ENCODE data around the gene SF3B2.
A peak's percentile ranks its signal among the peaks of the same experiment; 100 is the strongest.
"Not testable (repeated sequence)": the region's sequence is repeated elsewhere in the genome, so short reads cannot be mapped to it uniquely, and the experiment has no call there.

SF3B2 gene

GRCh38 chr11:66016793-66017177 lies 35.4 kb upstream of the SF3B2 start:
- Histone ChIP-seq H3K36me3 (ENCODE audit: control insufficient read depth in 4 of 4, insufficient read depth in 4 of 4, low read length in 3 of 4) (no peaks in the 10 kb centered on the region), H3K27me3 (replicated peaks in 2 of 5; ENCODE audit: control insufficient read depth in 4 of 5, insufficient read depth in 5 of 5, low read length in 4 of 5) (peaks cover 0 to 14% (median 3%) of the 10 kb centered on the region in 5 experiments), H3K4me3 (ENCODE audit: control insufficient read depth in 1 of 7, extremely low read depth in 1 of 7, insufficient read depth in 4 of 7, low read depth in 2 of 7, low read length in 6 of 7) (no peak overlapping the region), H3K4me1 (ENCODE audit: control extremely low read depth in 1 of 4, control insufficient read depth in 4 of 4, insufficient read depth in 4 of 4, low read length in 3 of 4) (peaks cover 0 to 31% (median 29%) of the 10 kb centered on the region in 4 experiments), H3K27ac (ENCODE audit: insufficient read depth in 1 of 2, low read depth in 1 of 2, low read length in 2 of 2, poor library complexity in 1 of 2, severe bottlenecking in 2 of 2) (no peak overlapping the region), H3K9me3 (ENCODE audit: control extremely low read depth in 1 of 5, control insufficient read depth in 4 of 5, insufficient read depth in 2 of 5, low read depth in 1 of 5, low read length in 4 of 5) (no peaks in the 10 kb centered on the region)
- DNase-seq, result no peak
- POLR2A ChIA-PET, result no interaction called here
- CTCF ChIA-PET, result no interaction called here
- 93% methylated on average over 6 of the region's 10 CpGs for WGBS (ENCODE audit: insufficient coverage)

DNA sequence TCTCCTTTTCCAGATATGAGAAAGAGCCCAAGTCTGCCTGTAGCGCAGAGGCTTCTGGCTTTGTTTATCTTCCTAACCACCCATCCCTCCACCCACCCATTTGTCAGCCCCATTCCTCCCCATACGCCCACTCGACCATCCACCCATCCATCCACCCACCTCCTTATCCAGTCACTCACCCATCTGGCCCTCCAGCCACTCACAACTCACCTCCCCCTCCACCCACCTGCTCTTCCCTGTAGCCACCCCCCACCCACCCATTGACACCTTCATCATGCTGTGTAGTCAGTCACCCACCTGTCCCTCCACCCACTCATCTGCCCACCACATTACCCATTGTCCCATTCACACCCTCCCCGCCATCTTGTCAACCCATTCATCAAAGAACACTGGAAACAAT lies 34.8 kb upstream of the SF3B2 start:
- H3K4me3 ChIP-seq (ENCODE audit: control insufficient read depth in 1 of 7, extremely low read depth in 1 of 7, insufficient read depth in 4 of 7, low read depth in 2 of 7, low read length in 6 of 7), result no peak overlapping the region
- WGBS (ENCODE audit: insufficient coverage), result 81% methylated on average over 3 of the region's 4 CpGs
- H3K36me3 ChIP-seq (ENCODE audit: control insufficient read depth in 4 of 4, insufficient read depth in 4 of 4, low read length in 3 of 4), result no peaks in the 10 kb centered on the region
- ChIA-PET CTCF (interaction anchor here (0.6 to 1.0 kb wide), 2 partner anchors 28 to 125 kb away, joined by 3 read pairs; no protein-coding TSS in a partner anchor), POLR2A (no interaction called here)
- H3K27ac ChIP-seq (ENCODE audit: insufficient read depth in 1 of 2, low read depth in 1 of 2, low read length in 2 of 2, poor library complexity in 1 of 2, severe bottlenecking in 2 of 2), result no peak overlapping the region
- peaks cover 0 to 31% (median 29%) of the 10 kb centered on the region in 4 experiments for H3K4me1 ChIP-seq (ENCODE audit: control extremely low read depth in 1 of 4, control insufficient read depth in 4 of 4, insufficient read depth in 4 of 4, low read length in 3 of 4)
- H3K27me3 ChIP-seq (replicated peaks in 2 of 5; ENCODE audit: control insufficient read depth in 4 of 5, insufficient read depth in 5 of 5, low read length in 4 of 5), result peaks cover 0 to 8% (median 3%) of the 10 kb centered on the region in 5 experiments
- no peaks in the 10 kb centered on the region for H3K9me3 ChIP-seq (ENCODE audit: control extremely low read depth in 1 of 5, control insufficient read depth in 4 of 5, insufficient read depth in 2 of 5, low read depth in 1 of 5, low read length in 4 of 5)
- no peak for DNase-seq

DNA sequence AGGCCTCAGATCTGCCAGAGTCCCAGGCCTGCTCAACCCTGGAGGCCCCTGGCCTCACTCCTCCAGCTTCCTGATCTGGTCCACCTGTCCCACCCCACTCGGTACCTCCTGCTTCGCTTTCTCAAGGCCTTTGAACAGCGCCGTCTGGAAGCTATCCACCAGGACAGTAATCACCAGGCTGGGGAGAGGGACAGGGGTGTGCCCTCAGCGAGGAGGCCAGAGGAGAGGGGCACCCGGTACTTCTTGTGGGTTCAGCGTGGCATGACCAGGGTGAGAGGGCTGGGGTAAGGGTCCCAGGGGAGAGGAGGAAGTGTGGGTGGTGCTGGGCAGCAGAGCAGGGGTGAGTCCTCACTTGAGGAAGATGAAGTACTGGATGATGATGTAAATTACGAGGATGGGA lies 32.0 kb upstream of the SF3B2 start:
- Histone ChIP-seq H3K4me3 (ENCODE audit: control insufficient read depth in 1 of 7, extremely low read depth in 1 of 7, insufficient read depth in 4 of 7, low read depth in 2 of 7, low read length in 6 of 7) (no peak overlapping the region), H3K27ac (ENCODE audit: insufficient read depth in 1 of 2, low read depth in 1 of 2, low read length in 2 of 2, poor library complexity in 1 of 2, severe bottlenecking in 2 of 2) (no peak overlapping the region), H3K36me3 (ENCODE audit: control insufficient read depth in 4 of 4, insufficient read depth in 4 of 4, low read length in 3 of 4) (no peaks in the 10 kb centered on the region), H3K4me1 (ENCODE audit: control extremely low read depth in 1 of 4, control insufficient read depth in 4 of 4, insufficient read depth in 4 of 4, low read length in 3 of 4) (peaks cover 0 to 26% (median 23%) of the 10 kb centered on the region in 4 experiments), H3K9me3 (ENCODE audit: control extremely low read depth in 1 of 5, control insufficient read depth in 4 of 5, insufficient read depth in 2 of 5, low read depth in 1 of 5, low read length in 4 of 5) (no peaks in the 10 kb centered on the region), H3K27me3 (replicated peaks in 2 of 5; ENCODE audit: control insufficient read depth in 4 of 5, insufficient read depth in 5 of 5, low read length in 4 of 5) (peaks cover 0 to 7% (median 0%) of the 10 kb centered on the region in 5 experiments)
- ChIA-PET POLR2A (interaction anchor here (1.3 kb wide), 1 partner anchor 130 kb away, joined by 3 read pairs; the partner anchor contains the start of gene CCDC85B), CTCF (interaction anchor here (0.9 to 1.5 kb wide), 2 partner anchors 12 to 27 kb away, joined by 3 to 6 read pairs; no protein-coding TSS in a partner anchor)
- WGBS (ENCODE audit: insufficient coverage), result 72% methylated on average over 4 of the region's 8 CpGs
- no peak for DNase-seq

DNA sequence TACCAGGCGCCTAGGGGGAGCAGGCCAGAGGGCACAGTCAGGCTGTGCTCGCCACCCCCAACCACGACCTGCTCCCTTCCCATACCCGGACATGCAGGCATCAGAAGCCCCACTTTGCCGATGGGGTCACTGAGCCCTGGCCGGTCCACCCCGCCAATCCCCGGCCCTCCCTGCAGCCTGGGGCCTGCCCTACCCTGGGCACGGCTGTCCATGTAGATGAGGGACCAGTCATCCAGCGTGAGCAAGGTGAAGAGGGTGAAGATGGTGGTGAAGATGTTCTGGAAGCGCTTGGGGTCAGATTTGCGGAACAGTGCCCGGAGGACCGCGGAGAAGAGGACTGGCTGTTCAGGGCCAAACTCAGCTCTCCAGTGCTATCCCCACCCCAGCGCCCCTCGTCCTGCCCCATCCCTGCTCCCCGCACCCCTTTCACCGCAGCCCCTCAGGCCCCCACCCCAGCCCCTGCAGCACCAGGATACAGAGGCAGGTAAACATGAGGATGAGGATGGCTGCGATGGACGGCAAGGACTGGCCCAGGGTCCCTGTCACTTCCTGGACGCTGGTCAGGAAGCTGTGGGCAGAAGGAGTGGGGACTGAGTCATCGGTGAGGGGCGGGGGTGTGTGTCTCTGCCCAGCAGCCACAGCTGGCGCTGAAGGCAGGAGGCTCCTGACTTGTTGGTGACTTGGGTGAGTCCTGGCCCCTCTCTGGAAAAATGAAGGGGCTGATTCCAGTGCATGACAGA lies 31.4 kb upstream of the SF3B2 start:
- POLR2A ChIA-PET, result interaction anchor here (0.7 to 1.3 kb wide), 2 partner anchors 31 to 130 kb away, joined by 3 read pairs; partner anchors contain the start of genes CCDC85B and SF3B2
- Histone ChIP-seq H3K4me1 (ENCODE audit: control extremely low read depth in 1 of 4, control insufficient read depth in 4 of 4, insufficient read depth in 4 of 4, low read length in 3 of 4) (peaks cover 0 to 26% (median 23%) of the 10 kb centered on the region in 4 experiments), H3K27ac (ENCODE audit: insufficient read depth in 1 of 2, low read depth in 1 of 2, low read length in 2 of 2, poor library complexity in 1 of 2, severe bottlenecking in 2 of 2) (no peak overlapping the region), H3K4me3 (ENCODE audit: control insufficient read depth in 1 of 7, extremely low read depth in 1 of 7, insufficient read depth in 4 of 7, low read depth in 2 of 7, low read length in 6 of 7) (peak overlapping the region in 3 of 7 experiments; percentile 8 to 42 (median 26)), H3K27me3 (replicated peaks in 2 of 5; ENCODE audit: control insufficient read depth in 4 of 5, insufficient read depth in 5 of 5, low read length in 4 of 5) (peaks cover 0 to 7% (median 0%) of the 10 kb centered on the region in 5 experiments), H3K9me3 (ENCODE audit: control extremely low read depth in 1 of 5, control insufficient read depth in 4 of 5, insufficient read depth in 2 of 5, low read depth in 1 of 5, low read length in 4 of 5) (no peaks in the 10 kb centered on the region), H3K36me3 (ENCODE audit: control insufficient read depth in 4 of 4, insufficient read depth in 4 of 4, low read length in 3 of 4) (no peaks in the 10 kb centered on the region)
- CTCF ChIA-PET, result interaction anchor here (0.8 to 2.6 kb wide), 4 partner anchors 9 to 26 kb away, joined by 3 to 19 read pairs (median 6); partner anchors contain the start of gene CST6
- WGBS (ENCODE audit: insufficient coverage), result 63% methylated on average over 19 of the region's 25 CpGs
- peak; percentile 67 to 89 (median 84) for DNase-seq

DNA sequence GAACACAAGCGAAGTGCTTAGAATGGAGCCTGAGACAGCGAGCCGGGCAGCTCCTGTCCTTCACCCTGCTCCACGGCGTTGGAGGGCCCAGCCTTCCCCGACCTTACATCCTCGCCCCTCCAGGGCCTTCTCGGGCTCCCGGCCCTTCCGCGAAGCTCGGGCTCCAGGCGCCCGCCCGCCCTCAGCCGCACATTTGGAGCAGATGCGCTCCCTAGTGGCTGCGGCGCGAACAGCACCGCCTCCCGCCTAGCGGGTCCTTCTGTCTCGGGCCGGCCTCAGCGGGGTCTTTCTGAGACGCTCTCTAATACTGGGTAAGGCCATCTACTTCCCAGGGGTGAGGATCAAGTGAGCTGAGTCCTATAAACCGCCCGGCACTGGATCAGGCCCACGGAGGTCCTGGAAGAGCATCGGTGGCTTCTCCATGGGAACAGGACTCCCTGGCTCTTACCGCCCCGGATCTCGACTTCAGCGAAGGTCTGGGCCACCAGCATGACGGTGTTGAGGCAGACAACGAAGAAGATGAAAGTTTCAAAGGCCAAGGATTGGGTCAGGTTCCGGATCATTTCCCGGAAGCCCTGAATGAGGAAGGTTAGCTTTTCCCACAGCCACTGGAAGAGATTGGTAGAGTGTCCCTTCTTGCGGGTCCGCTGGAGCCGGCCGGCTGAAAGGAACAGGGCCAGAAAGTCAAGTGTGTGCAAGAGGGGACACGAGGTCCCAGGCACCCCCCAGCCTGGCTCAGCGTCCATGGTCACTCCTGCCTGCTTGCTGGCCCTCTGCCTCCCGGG lies 29.6 kb upstream of the SF3B2 start:
- ChIA-PET CTCF (interaction anchor here (0.6 to 2.9 kb wide), 30 partner anchors 8 to 384 kb away, joined by 3 to 19 read pairs (median 4); partner anchors contain the start of genes BANF1, CST6, EIF1AD and KAT5), POLR2A (interaction anchor here (0.6 to 1.0 kb wide), 2 partner anchors 13 to 93 kb away, joined by 3 to 4 read pairs; no protein-coding TSS in a partner anchor)
- Histone ChIP-seq H3K27ac (ENCODE audit: insufficient read depth in 1 of 2, low read depth in 1 of 2, low read length in 2 of 2, poor library complexity in 1 of 2, severe bottlenecking in 2 of 2) (no peak overlapping the region), H3K27me3 (replicated peaks in 2 of 5; ENCODE audit: control insufficient read depth in 4 of 5, insufficient read depth in 5 of 5, low read length in 4 of 5) (peaks cover 0 to 7% (median 0%) of the 10 kb centered on the region in 5 experiments), H3K4me3 (ENCODE audit: control insufficient read depth in 1 of 7, extremely low read depth in 1 of 7, insufficient read depth in 4 of 7, low read depth in 2 of 7, low read length in 6 of 7) (peak overlapping the region in 3 of 7 experiments; percentile 19 to 56 (median 53)), H3K4me1 (ENCODE audit: control extremely low read depth in 1 of 4, control insufficient read depth in 4 of 4, insufficient read depth in 4 of 4, low read length in 3 of 4) (peaks cover 0 to 26% (median 23%) of the 10 kb centered on the region in 4 experiments), H3K36me3 (ENCODE audit: control insufficient read depth in 4 of 4, insufficient read depth in 4 of 4, low read length in 3 of 4) (no peaks in the 10 kb centered on the region), H3K9me3 (ENCODE audit: control extremely low read depth in 1 of 5, control insufficient read depth in 4 of 5, insufficient read depth in 2 of 5, low read depth in 1 of 5, low read length in 4 of 5) (no peaks in the 10 kb centered on the region)
- DNase-seq, result peak; percentile 57 to 71 (median 68)
- WGBS (ENCODE audit: insufficient coverage), result 29% methylated on average over 40 of the region's 46 CpGs

DNA sequence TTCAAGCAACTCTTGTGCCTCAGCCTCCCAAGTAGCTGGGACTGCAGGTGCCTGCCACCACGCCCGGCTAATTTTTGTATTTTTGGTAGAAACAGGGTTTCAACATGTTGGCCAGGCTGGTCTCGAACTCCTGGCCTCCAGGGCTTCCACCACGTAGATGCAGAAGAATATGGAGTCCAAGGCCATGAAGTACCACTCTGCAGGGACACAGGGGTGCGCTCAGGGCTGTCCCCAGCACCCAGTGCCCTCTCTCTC lies 29.1 kb upstream of the SF3B2 start:
- H3K9me3 ChIP-seq (ENCODE audit: control extremely low read depth in 1 of 5, control insufficient read depth in 4 of 5, insufficient read depth in 2 of 5, low read depth in 1 of 5, low read length in 4 of 5); H3K27ac ChIP-seq (ENCODE audit: insufficient read depth in 1 of 2, low read depth in 1 of 2, low read length in 2 of 2, poor library complexity in 1 of 2, severe bottlenecking in 2 of 2); H3K36me3 ChIP-seq (ENCODE audit: control insufficient read depth in 4 of 4, insufficient read depth in 4 of 4, low read length in 3 of 4); POLR2A ChIA-PET; DNase-seq; H3K4me3 ChIP-seq (ENCODE audit: control insufficient read depth in 1 of 7, extremely low read depth in 1 of 7, insufficient read depth in 4 of 7, low read depth in 2 of 7, low read length in 6 of 7); H3K27me3 ChIP-seq (replicated peaks in 2 of 5; ENCODE audit: control insufficient read depth in 4 of 5, insufficient read depth in 5 of 5, low read length in 4 of 5): not testable (repeated sequence)
- 76% methylated on average over 4 of the region's 5 CpGs for WGBS (ENCODE audit: insufficient coverage)
- CTCF ChIA-PET, result interaction anchor here (0.6 to 2.9 kb wide), 16 partner anchors 10 to 357 kb away, joined by 3 to 19 read pairs (median 4); partner anchors contain the start of genes BANF1, CST6 and EIF1AD
- peaks cover 0 to 26% (median 23%) of the 10 kb centered on the region in 4 experiments for H3K4me1 ChIP-seq (ENCODE audit: control extremely low read depth in 1 of 4, control insufficient read depth in 4 of 4, insufficient read depth in 4 of 4, low read length in 3 of 4)

Data from common myeloid progenitor, CD34-positive (primary cell).